Endodermal cell (in vitro differentiated cells): ENCODE measurements around the gene HK3. TPM values are rescaled to one million over a fixed set of nuclear protein-coding genes. Genes with fewer than 3 reads are reported as not detected.

Source experiments
- DNase-seq: peaks from one replicate; pipeline ENCODE4 v3.0.0-alpha.2; 2017
- H3K27ac ChIP-seq: 2 replicates; pipeline ENCODE4 v1.5.1; 2013; ENCODE audit warnings: mild to moderate bottlenecking, low read depth, low read length, moderate library complexity
- H3K27me3 ChIP-seq: 2 replicates; pipeline ENCODE4 v1.6.1; 2013; ENCODE audit warnings: mild to moderate bottlenecking, low read length, moderate library complexity; ENCODE audit not compliant: insufficient read depth, control insufficient read depth, poor library complexity, severe bottlenecking
- H3K36me3 ChIP-seq: 2 replicates; pipeline ENCODE4 v1.7.0; 2013; ENCODE audit warnings: mild to moderate bottlenecking, low read length, moderate library complexity; ENCODE audit not compliant: control insufficient read depth, insufficient read depth
- H3K4me1 ChIP-seq: one replicate; pipeline ENCODE4 v1.7.0; 2013; ENCODE audit warnings: low read length; ENCODE audit not compliant: control insufficient read depth, insufficient read depth
- H3K4me3 ChIP-seq: 2 replicates; pipeline ENCODE4 v1.5.1; 2013; ENCODE audit warnings: mild to moderate bottlenecking, low read length, moderate library complexity
- H3K9ac ChIP-seq: 2 replicates; pipeline ENCODE4 v1.6.1; 2013; ENCODE audit warnings: mild to moderate bottlenecking, low read length, moderate library complexity; ENCODE audit not compliant: poor library complexity, severe bottlenecking; ENCODE audit errors: extremely low read depth
- H3K9me3 ChIP-seq: 2 replicates; pipeline ENCODE4 v1.6.1; 2013; ENCODE audit warnings: mild to moderate bottlenecking, low read length, moderate library complexity; ENCODE audit not compliant: control insufficient read depth
- H3K27ac Mint-ChIP-seq: 2 replicates; pipeline ENCODE4 v1.8.0; 2020; ENCODE audit warnings: mixed read lengths
- H3K27me3 Mint-ChIP-seq: 2 replicates; pipeline ENCODE4 v1.8.0; 2021; ENCODE audit warnings: mild to moderate bottlenecking, mixed read lengths; ENCODE audit not compliant: insufficient read depth
- H3K36me3 Mint-ChIP-seq: 2 replicates; pipeline ENCODE4 v1.8.0; 2020; ENCODE audit warnings: low read depth, mixed read lengths
- H3K4me1 Mint-ChIP-seq: 2 replicates; pipeline ENCODE4 v1.8.0; 2020; ENCODE audit warnings: mixed read lengths
- H3K4me3 Mint-ChIP-seq: 2 replicates; pipeline ENCODE4 v1.8.0; 2020; ENCODE audit warnings: mild to moderate bottlenecking, moderate library complexity, mixed read lengths
- H3K9me3 Mint-ChIP-seq: 2 replicates; pipeline ENCODE4 v1.8.0; 2020; ENCODE audit warnings: mild to moderate bottlenecking, mixed read lengths
- CTCF ChIP-seq: fragments of 200-600 bp; sonication (generic); conservative IDR thresholded peaks from 2 replicates; pipeline ENCODE4 v1.5.0; 2021; ENCODE audit warnings: antibody characterized with exemption, mild to moderate bottlenecking
- WGBS, 2 experiments: methylation state at CpG; one replicate each; pipeline versions ENCODE4 v1.1.5 to v1.1.7; 2013; ENCODE audit warnings: missing lambda C conversion rate in 2 of 2, mixed read lengths in 1 of 2; ENCODE audit not compliant: insufficient coverage in 1 of 2, insufficient read length in 1 of 2; 5-methylcytosine and 5-hydroxymethylcytosine counted together
- total RNA-seq, 2 donors: library from RNA; stranded (reverse); fragmentation: NEBNext Ultra II Directional in 1 of 2; extraction: Animal tissue kit (Norgen Biotek cat#: 25700) in 1 of 2; gene quantifications; 2 replicates in 1 of 2; 3 replicates in 1 of 2; pipeline ENCODE4 v1.2.1, GENCODE V29; 2021

HK3 gene
- total RNA-seq, 2 donors from 2014 or later: 0.55 TPM; not detected in 1

GRCh38 chr5:176915906-176916305, 16.8 kb upstream of the HK3 start:
- Histone ChIP-seq H3K36me3 (peaks cover 17% of the 10 kb centered on the region), H3K9ac (no peak overlapping the region), H3K4me1 (peaks cover 16% of the 10 kb centered on the region), H3K4me3 (no peak overlapping the region), H3K27me3 (no peaks in the 10 kb centered on the region), H3K27ac (no peak overlapping the region), H3K9me3 (no peaks in the 10 kb centered on the region)
- H3K27me3 Mint-ChIP-seq: no peaks in the 10 kb centered on the region
- DNase-seq: no peak
- H3K27ac Mint-ChIP-seq: no peak overlapping the region
- no peaks in the 10 kb centered on the region for H3K9me3 Mint-ChIP-seq
- peaks cover 18% of the 10 kb centered on the region for H3K36me3 Mint-ChIP-seq
- no peak for TF ChIP-seq CTCF
- 74 to 100% methylated on average over 1 to 2 of the region's 2 CpGs for WGBS, 2 experiments
- H3K4me1 Mint-ChIP-seq: peaks cover 14% of the 10 kb centered on the region
- no peak overlapping the region for H3K4me3 Mint-ChIP-seq

GRCh38 chr5:176912115-176912514, 13.0 kb upstream of the HK3 start:
- Histone ChIP-seq H3K9me3 (no peaks in the 10 kb centered on the region), H3K9ac (no peak overlapping the region), H3K4me3 (no peak overlapping the region), H3K27me3 (no peaks in the 10 kb centered on the region), H3K27ac (no peak overlapping the region), H3K4me1 (peaks cover 26% of the 10 kb centered on the region), H3K36me3 (peaks cover 27% of the 10 kb centered on the region)
- H3K36me3 Mint-ChIP-seq: peaks cover 16% of the 10 kb centered on the region
- no peaks in the 10 kb centered on the region for H3K9me3 Mint-ChIP-seq
- H3K4me3 Mint-ChIP-seq: no peak overlapping the region
- DNase-seq: no peak
- H3K27me3 Mint-ChIP-seq: no peaks in the 10 kb centered on the region
- H3K4me1 Mint-ChIP-seq: peaks cover 37% of the 10 kb centered on the region
- WGBS, 2 experiments: 82 to 100% methylated on average over 1 to 2 of the region's 2 CpGs
- H3K27ac Mint-ChIP-seq: no peak overlapping the region
- TF ChIP-seq CTCF: no peak

- H3K27ac Mint-ChIP-seq: no peak overlapping the region
- DNase-seq: no peak
- no peak for TF ChIP-seq CTCF
- peaks cover 44% of the 10 kb centered on the region for H3K4me1 Mint-ChIP-seq
- H3K4me1 ChIP-seq: peaks cover 16% of the 10 kb centered on the region
- peaks cover 44% of the 10 kb centered on the region for H3K36me3 Mint-ChIP-seq
- H3K27me3 ChIP-seq: no peaks in the 10 kb centered on the region
- no peak overlapping the region for H3K4me3 Mint-ChIP-seq
- no peaks in the 10 kb centered on the region for H3K9me3 ChIP-seq
- H3K27me3 Mint-ChIP-seq: no peaks in the 10 kb centered on the region
- no peak overlapping the region for H3K27ac ChIP-seq
- peak overlapping the region; percentile 35 for H3K4me3 ChIP-seq
- 80 to 90% methylated on average over 4 to 5 of the region's 5 CpGs for WGBS, 2 experiments
- H3K36me3 ChIP-seq: peaks cover 60% of the 10 kb centered on the region
- no peak overlapping the region for H3K9ac ChIP-seq
- no peaks in the 10 kb centered on the region for H3K9me3 Mint-ChIP-seq
These were observed 9.7 kb upstream of the HK3 start for GRCh38 chr5:176908675-176909368.
